Activated CD4-positive, alpha-beta T cell treated with anti-CD3 and anti-CD28 coated beads, Interleukin-2, amount 50 U/mL, for 48 hours (primary cell): ENCODE data around the gene IRAK2.

ENCODE experiments used
- DNase-seq, 2 experiments: peaks; one replicate each; pipeline ENCODE4 v3.0.0-alpha.2; 2020

IRAK2 gene

GRCh38 chr3:10189557-10190354 is 25.0 kb downstream of the IRAK2 start:
- DNase-seq: peak; percentile 56 to 67

- peak; percentile 75 to 82 for DNase-seq
Measured at GRCh38 chr3:10192953-10193691, 28.4 kb downstream of the IRAK2 start.

GRCh38 chr3:10193692-10194327 is 29.1 kb downstream of the IRAK2 start:
- peak; percentile 21 to 25 for DNase-seq

- peak; percentile 53 to 64 for DNase-seq
Measured at GRCh38 chr3:10194328-10195071, 29.8 kb downstream of the IRAK2 start.

GRCh38 chr3:10195366-10196089 is 30.8 kb downstream of the IRAK2 start:
- no peak for DNase-seq

- DNase-seq: peak; percentile 25 to 48
Measured at GRCh38 chr3:10196389-10197052, 31.8 kb downstream of the IRAK2 start.

- no peak for DNase-seq
Measured at GRCh38 chr3:10198226-10198625, 33.5 kb downstream of the IRAK2 start.

- DNase-seq: peak; percentile 69 to 80
Measured at GRCh38 chr3:10198761-10199649, 34.3 kb downstream of the IRAK2 start.

GRCh38 chr3:10204921-10205320 is 40.2 kb downstream of the IRAK2 start:
- no peak for DNase-seq

GRCh38 chr3:10205451-10206165 is 40.9 kb downstream of the IRAK2 start:
- no peak for DNase-seq

GRCh38 chr3:10206166-10206511 is 41.4 kb downstream of the IRAK2 start:
- DNase-seq: no peak

- peak in 1 of 2 experiments; percentile 19 for DNase-seq
Measured at GRCh38 chr3:10213156-10213792, 48.6 kb downstream of the IRAK2 start.

GRCh38 chr3:10215578-10216368 is 51.1 kb downstream of the IRAK2 start:
- DNase-seq: no peak

- no peak for DNase-seq
Measured at GRCh38 chr3:10217359-10217758, 52.6 kb downstream of the IRAK2 start.

GRCh38 chr3:10219737-10220136 is 55.0 kb downstream of the IRAK2 start:
- DNase-seq: no peak

- peak; percentile 44 to 55 for DNase-seq
Measured at GRCh38 chr3:10223676-10224639, 59.2 kb downstream of the IRAK2 start.
